CD14-positive monocyte (primary cell): ENCODE data around the gene LDLR. TPM values are rescaled to one million over a fixed set of nuclear protein-coding genes. Genes with fewer than 3 reads are reported as not detected.

Experiments
- DNase-seq, 3 donors: peaks; one replicate each; pipeline ENCODE4 v3.0.0-alpha.2; 2011 to 2022
- H2AFZ ChIP-seq: 2 replicates; pipeline ENCODE4 v1.6.0; 2012; ENCODE audit warnings: mild to moderate bottlenecking, low read depth, low read length, inconsistent platforms; ENCODE audit not compliant: insufficient read depth, poor library complexity, severe bottlenecking
- H3K27ac ChIP-seq, 2 donors: 1 replicate in 1 of 2; 2 replicates in 1 of 2; pipeline ENCODE4 v1.5.1; 2012 to 2013; ENCODE audit warnings: low read length in 2 of 2, control low read depth in 1 of 2, inconsistent platforms in 1 of 2, low read depth in 1 of 2, mild to moderate bottlenecking in 1 of 2
- H3K27me3 ChIP-seq, 2 donors: one replicate each; pipeline versions ENCODE4 v1.6.0 to v1.6.1; 2011 to 2013; ENCODE audit warnings: low read length in 2 of 2; ENCODE audit not compliant: control insufficient read depth in 2 of 2, insufficient read depth in 2 of 2
- H3K36me3 ChIP-seq, 2 donors: replicated peaks in 1 of 2; 1 replicate in 1 of 2; 2 replicates in 1 of 2; pipeline versions ENCODE4 v1.5.1 to v1.6.1; 2012 to 2013; ENCODE audit warnings: low read length in 2 of 2, control low read depth in 1 of 2, inconsistent platforms in 1 of 2, mild to moderate bottlenecking in 1 of 2; ENCODE audit not compliant: insufficient read depth in 2 of 2, control insufficient read depth in 1 of 2
- H3K4me1 ChIP-seq, 2 donors: 1 replicate in 1 of 2; 2 replicates in 1 of 2; pipeline versions ENCODE4 v1.5.1 to v1.6.1; 2012 to 2013; ENCODE audit warnings: low read length in 2 of 2, control low read depth in 1 of 2, inconsistent platforms in 1 of 2, mild to moderate bottlenecking in 1 of 2, moderate library complexity in 1 of 2; ENCODE audit not compliant: insufficient read depth in 2 of 2, control insufficient read depth in 1 of 2
- H3K4me2 ChIP-seq: replicated peaks from 2 replicates; pipeline ENCODE3; 2012; ENCODE audit warnings: low read length, moderate library complexity, mild to moderate bottlenecking; ENCODE audit not compliant: poor library complexity, severe bottlenecking; ENCODE audit errors: extremely low read depth
- H3K4me3 ChIP-seq, 3 experiments: fragments of 200-600 bp in 1 of 3; sonication (generic) in 1 of 3; replicated peaks in 1 of 3; 1 replicate in 2 of 3; 2 replicates in 1 of 3; pipeline ENCODE4 v1.5.1; 2011 to 2013; ENCODE audit warnings: low read length in 3 of 3, mild to moderate bottlenecking in 3 of 3, control low read depth in 2 of 3, low read depth in 2 of 3, inconsistent platforms in 1 of 3, moderate library complexity in 1 of 3
- H3K79me2 ChIP-seq: 2 replicates; pipeline ENCODE4 v1.6.0; 2012; ENCODE audit warnings: mild to moderate bottlenecking, control low read depth, inconsistent platforms, low read length, moderate library complexity; ENCODE audit not compliant: insufficient read depth
- H3K9ac ChIP-seq: 2 replicates; pipeline ENCODE4 v1.6.0; 2017; ENCODE audit warnings: low read length, mild to moderate bottlenecking; ENCODE audit not compliant: insufficient read depth, poor library complexity, severe bottlenecking
- H3K9me3 ChIP-seq, 2 donors: replicated peaks in 1 of 2; 1 replicate in 1 of 2; 2 replicates in 1 of 2; pipeline versions ENCODE4 v1.5.1 to v1.6.1; 2012 to 2013; ENCODE audit warnings: low read length in 2 of 2, control low read depth in 1 of 2; ENCODE audit not compliant: control insufficient read depth in 1 of 2, insufficient read depth in 1 of 2
- H4K20me1 ChIP-seq: 2 replicates; pipeline ENCODE4 v1.6.0; 2012; ENCODE audit warnings: mild to moderate bottlenecking, low read length, control low read depth, moderate library complexity; ENCODE audit not compliant: insufficient read depth
- H3K27ac Mint-ChIP-seq, 7 donors: one replicate each; pipeline ENCODE4 v1.8.0; 2020; ENCODE audit warnings: mild to moderate bottlenecking in 7 of 7, mixed read lengths in 7 of 7, moderate library complexity in 6 of 7, inconsistent platforms in 2 of 7
- H3K27me3 Mint-ChIP-seq, 3 donors: one replicate each; pipeline ENCODE4 v1.8.0; 2021 to 2022; ENCODE audit warnings: low read depth in 3 of 3, mild to moderate bottlenecking in 3 of 3, mixed read lengths in 3 of 3, moderate library complexity in 3 of 3, inconsistent platforms in 1 of 3
- H3K36me3 Mint-ChIP-seq, 2 donors: one replicate each; pipeline ENCODE4 v1.8.0; 2020; ENCODE audit warnings: mixed read lengths in 2 of 2, inconsistent platforms in 1 of 2, mild to moderate bottlenecking in 1 of 2
- H3K4me1 Mint-ChIP-seq: one replicate; pipeline ENCODE4 v1.8.0; 2020; ENCODE audit warnings: mild to moderate bottlenecking, mixed read lengths
- H3K4me3 Mint-ChIP-seq, 2 donors: one replicate each; pipeline ENCODE4 v1.8.0; 2020; ENCODE audit warnings: mild to moderate bottlenecking in 2 of 2, mixed read lengths in 2 of 2, moderate library complexity in 1 of 2
- H3K9me3 Mint-ChIP-seq, 7 donors: one replicate each; pipeline ENCODE4 v1.8.0; 2020 to 2022; ENCODE audit warnings: mixed read lengths in 7 of 7, mild to moderate bottlenecking in 6 of 7, moderate library complexity in 6 of 7, inconsistent platforms in 2 of 7
- WGBS: methylation state at CpG from one replicate; pipeline ENCODE4 v1.1.5; 2013; ENCODE audit warnings: missing lambda C conversion rate; ENCODE audit not compliant: insufficient coverage; 5-methylcytosine and 5-hydroxymethylcytosine counted together
- intact Hi-C, 2 donors: fragments of 100-400 bp; cut with micrococcal nuclease; formaldehyde crosslinking; loops; one replicate each; pipeline versions ENCODE4 v1.15.0 to v1.15.1; 2023
- polyA plus RNA-seq, 3 donors: library from polyadenylated mRNA; depleted of rRNA in 1 of 3; unstranded in 2 of 3; stranded (reverse) in 1 of 3; fragments of 300-500 nt in 2 of 3; fragments of >200 nt in 1 of 3; fragmentation: Illumina TruSeq in 2 of 3; gene quantifications; 1 replicate in 2 of 3; 2 replicates in 1 of 3; pipeline ENCODE4 v1.2.3, GENCODE V29; 2012 to 2021
- TF ChIP-seq, protein P1 (sequence below): fragments of 200-600 bp; IDR thresholded peaks from one replicate; pipeline ENCODE4 v1.8.0; 2022; ENCODE audit warnings: antibody characterized with exemption, mild to moderate bottlenecking

The LDLR gene
- polyA plus RNA-seq, 3 donors: 14.3 to 21.2 (median 19.8) TPM

DNA sequence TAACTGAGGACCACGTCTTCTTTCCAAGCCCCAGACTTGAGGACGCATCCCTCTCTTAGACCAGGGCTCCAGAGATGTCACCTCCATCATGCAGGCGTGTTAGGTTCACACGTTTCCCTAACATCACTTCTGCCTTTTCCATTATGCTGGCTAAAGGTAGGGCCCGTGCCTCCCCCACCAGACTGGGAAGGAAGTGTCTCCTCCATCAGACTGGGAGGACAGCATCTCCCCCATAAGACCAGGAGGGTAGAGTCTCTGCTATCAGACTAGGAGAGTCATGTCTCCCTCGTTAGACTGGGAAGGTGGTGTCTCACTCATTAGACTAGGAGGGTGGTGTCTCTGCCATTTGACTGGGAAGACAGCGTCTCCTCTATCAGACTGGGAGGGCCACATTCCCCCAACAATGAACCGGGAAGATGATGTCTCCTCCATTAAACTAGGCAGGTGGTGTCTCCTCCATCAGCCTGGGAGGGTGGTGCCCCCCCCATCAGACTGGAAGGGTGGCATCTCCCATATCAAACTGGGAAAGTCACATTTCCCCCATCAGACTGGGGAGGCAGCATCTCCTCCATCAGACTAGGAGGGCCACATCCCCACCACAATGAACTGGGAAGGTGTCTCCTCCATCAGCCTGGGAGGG is 84.4 kb downstream of the LDLR start:
- no peak overlapping the region for H2AFZ ChIP-seq
- 100% methylated on average over 2 of the region's 8 CpGs for WGBS
- H4K20me1 ChIP-seq: no peaks in the 10 kb centered on the region
- TF ChIP-seq, protein P1, sequence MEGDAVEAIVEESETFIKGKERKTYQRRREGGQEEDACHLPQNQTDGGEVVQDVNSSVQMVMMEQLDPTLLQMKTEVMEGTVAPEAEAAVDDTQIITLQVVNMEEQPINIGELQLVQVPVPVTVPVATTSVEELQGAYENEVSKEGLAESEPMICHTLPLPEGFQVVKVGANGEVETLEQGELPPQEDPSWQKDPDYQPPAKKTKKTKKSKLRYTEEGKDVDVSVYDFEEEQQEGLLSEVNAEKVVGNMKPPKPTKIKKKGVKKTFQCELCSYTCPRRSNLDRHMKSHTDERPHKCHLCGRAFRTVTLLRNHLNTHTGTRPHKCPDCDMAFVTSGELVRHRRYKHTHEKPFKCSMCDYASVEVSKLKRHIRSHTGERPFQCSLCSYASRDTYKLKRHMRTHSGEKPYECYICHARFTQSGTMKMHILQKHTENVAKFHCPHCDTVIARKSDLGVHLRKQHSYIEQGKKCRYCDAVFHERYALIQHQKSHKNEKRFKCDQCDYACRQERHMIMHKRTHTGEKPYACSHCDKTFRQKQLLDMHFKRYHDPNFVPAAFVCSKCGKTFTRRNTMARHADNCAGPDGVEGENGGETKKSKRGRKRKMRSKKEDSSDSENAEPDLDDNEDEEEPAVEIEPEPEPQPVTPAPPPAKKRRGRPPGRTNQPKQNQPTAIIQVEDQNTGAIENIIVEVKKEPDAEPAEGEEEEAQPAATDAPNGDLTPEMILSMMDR: no peak
- no peak overlapping the region for H3K4me2 ChIP-seq
- H3K4me1 ChIP-seq: no peaks in the 10 kb centered on the region
- H3K9ac ChIP-seq: no peak overlapping the region
- peaks cover 0 to 1% (median 0%) of the 10 kb centered on the region in 3 donors for H3K27me3 Mint-ChIP-seq
- DNase-seq: no peak
- H3K27me3 ChIP-seq: no peaks in the 10 kb centered on the region
- H3K36me3 Mint-ChIP-seq: peaks cover 6 to 15% of the 10 kb centered on the region in 2 donors
- H3K36me3 ChIP-seq: no peaks in the 10 kb centered on the region
- no peaks in the 10 kb centered on the region for H3K4me1 Mint-ChIP-seq
- H3K9me3 ChIP-seq: no peaks in the 10 kb centered on the region
- H3K27ac ChIP-seq: no peak overlapping the region
- no peak overlapping the region for H3K4me3 Mint-ChIP-seq
- no peaks in the 10 kb centered on the region for H3K9me3 Mint-ChIP-seq
- no peak overlapping the region for H3K4me3 ChIP-seq
- H3K79me2 ChIP-seq: no peaks in the 10 kb centered on the region
- no peak overlapping the region for H3K27ac Mint-ChIP-seq
- intact Hi-C loops: no loop called here

DNA sequence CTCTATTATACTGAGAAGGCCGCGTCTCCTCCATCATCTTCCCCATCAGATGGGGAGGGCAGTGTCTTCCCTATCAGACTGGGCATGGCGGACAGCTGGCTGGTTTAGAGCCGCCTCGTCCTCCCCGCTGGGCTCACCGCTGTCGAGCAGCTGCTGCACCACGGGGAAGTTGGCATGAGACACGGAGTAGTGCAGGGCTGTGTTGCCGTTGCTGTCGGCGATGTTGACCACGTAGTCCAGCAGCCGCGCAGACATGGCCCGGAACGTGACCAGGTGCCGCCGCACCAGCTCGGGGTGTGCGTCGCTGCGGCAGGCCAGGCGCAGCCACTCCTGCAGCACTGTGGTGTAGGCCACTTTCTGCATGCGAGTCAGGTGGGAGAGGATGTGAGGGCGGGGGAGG is 85.1 kb downstream of the LDLR start:
- intact Hi-C loops: no loop called here
- no peak overlapping the region for H2AFZ ChIP-seq
- no peak for DNase-seq
- H3K27ac Mint-ChIP-seq: no peak overlapping the region
- no peak overlapping the region for H3K4me3 ChIP-seq
- 93% methylated on average over 23 of the region's 27 CpGs for WGBS
- TF ChIP-seq, protein P1: no peak
- no peak overlapping the region for H3K4me2 ChIP-seq
- H3K27me3 ChIP-seq: no peaks in the 10 kb centered on the region
- H3K4me1 Mint-ChIP-seq: no peaks in the 10 kb centered on the region
- H4K20me1 ChIP-seq: no peaks in the 10 kb centered on the region
- no peak overlapping the region for H3K4me3 Mint-ChIP-seq
- H3K79me2 ChIP-seq: no peaks in the 10 kb centered on the region
- H3K36me3 Mint-ChIP-seq: peaks cover 6 to 15% of the 10 kb centered on the region in 2 donors
- no peaks in the 10 kb centered on the region for H3K9me3 Mint-ChIP-seq
- no peak overlapping the region for H3K27ac ChIP-seq
- H3K9me3 ChIP-seq: no peaks in the 10 kb centered on the region
- H3K9ac ChIP-seq: no peak overlapping the region
- H3K27me3 Mint-ChIP-seq: peaks cover 0 to 1% (median 0%) of the 10 kb centered on the region in 3 donors
- H3K4me1 ChIP-seq: no peaks in the 10 kb centered on the region
- no peaks in the 10 kb centered on the region for H3K36me3 ChIP-seq
